ENCODE measurements around the gene MGAT4D.
"Not testable (repeated sequence)": the region's sequence is repeated elsewhere in the genome, so short reads cannot be mapped to it uniquely, and the experiment has no call there.

The MGAT4D gene

DNA sequence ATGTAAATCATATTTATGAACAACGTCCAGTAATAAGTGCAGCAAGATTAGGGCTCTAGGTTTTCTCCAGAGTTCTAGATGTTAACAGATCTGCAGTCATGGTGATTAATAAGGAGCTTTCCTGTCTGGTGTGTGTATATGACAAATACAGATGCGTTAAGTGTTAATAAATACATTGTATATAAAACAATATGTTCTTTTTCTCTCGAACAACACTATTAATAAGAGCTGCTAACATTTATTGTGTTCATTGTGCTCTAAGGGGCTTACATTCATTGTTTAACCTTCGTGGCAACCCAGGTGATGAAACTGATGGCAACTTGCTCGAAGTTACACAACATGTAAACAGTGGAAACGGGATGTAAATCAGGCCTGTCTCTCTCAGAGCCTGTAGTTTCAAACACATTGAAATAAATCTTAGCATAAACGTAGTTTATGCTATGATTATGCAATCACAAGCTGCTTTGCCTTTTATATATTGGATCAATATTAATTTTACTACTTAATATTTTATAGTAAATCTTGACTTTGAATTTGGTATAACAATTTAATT, 70.1 kb downstream of the MGAT4D start:
- TF ChIP-seq, protein P1, sequence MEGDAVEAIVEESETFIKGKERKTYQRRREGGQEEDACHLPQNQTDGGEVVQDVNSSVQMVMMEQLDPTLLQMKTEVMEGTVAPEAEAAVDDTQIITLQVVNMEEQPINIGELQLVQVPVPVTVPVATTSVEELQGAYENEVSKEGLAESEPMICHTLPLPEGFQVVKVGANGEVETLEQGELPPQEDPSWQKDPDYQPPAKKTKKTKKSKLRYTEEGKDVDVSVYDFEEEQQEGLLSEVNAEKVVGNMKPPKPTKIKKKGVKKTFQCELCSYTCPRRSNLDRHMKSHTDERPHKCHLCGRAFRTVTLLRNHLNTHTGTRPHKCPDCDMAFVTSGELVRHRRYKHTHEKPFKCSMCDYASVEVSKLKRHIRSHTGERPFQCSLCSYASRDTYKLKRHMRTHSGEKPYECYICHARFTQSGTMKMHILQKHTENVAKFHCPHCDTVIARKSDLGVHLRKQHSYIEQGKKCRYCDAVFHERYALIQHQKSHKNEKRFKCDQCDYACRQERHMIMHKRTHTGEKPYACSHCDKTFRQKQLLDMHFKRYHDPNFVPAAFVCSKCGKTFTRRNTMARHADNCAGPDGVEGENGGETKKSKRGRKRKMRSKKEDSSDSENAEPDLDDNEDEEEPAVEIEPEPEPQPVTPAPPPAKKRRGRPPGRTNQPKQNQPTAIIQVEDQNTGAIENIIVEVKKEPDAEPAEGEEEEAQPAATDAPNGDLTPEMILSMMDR (conservative IDR thresholded peaks at IDR 0.05): peak; percentile 33
- no peak for TF ChIP-seq ZFX (IDR thresholded peaks at IDR 0.05)
- peak overlapping the region; percentile 72 for H3K27ac ChIP-seq

DNA sequence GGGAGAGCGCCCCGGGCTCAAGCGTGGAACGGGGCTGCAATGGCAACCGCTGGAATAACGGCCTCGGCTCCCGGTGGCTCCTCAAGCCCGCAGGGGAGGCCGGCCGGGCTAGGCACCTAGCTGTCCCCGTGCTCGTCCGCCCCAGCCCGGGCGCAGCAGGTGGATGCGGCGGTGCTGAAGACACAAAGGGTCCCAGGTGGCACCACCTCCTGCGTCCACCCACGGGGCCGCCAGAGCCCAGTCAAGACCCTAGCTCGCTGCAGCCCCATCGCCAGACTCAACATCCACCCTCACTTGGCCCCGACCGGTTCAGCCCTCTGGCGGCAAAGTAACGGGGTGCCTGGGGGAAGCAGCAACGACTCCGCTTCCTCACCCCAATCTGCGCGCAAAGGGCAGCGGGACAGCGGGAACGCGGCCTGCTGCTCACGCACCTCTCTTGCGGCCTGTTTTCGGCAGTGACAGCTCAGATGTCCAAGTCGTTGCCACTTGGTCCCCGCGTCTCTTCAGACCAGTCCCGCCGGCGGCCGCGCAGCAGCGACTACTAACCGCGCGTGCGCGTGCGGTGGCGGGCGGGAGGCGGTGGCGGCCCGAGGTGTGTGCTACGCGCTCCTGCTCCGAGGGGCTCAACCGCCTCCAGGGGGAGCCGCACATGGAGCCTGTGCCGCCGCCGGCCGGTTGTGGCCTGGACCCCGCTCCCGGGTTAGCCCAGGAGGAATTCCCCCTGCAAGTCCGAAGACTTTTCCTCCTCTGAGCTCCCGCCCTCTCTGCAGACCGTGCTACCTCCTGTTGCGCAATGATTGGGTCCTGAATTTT, 70.8 kb downstream of the MGAT4D start, which contains the start of gene CLGN:
Gene CLGN (minus strand): TSS at position 543 of the 813 bp plus-strand sequence. CDS start 14,570 bp downstream, outside the sequence.
- H3K27ac ChIP-seq: peak within 1 kb of the TSS; percentile 72
- TF ChIP-seq, protein P1 (conservative IDR thresholded peaks at IDR 0.05): peak; percentile 59
- TF ChIP-seq ZFX (IDR thresholded peaks at IDR 0.05): peak; percentile 58; the same call in 1 of the 2 replicates

DNA sequence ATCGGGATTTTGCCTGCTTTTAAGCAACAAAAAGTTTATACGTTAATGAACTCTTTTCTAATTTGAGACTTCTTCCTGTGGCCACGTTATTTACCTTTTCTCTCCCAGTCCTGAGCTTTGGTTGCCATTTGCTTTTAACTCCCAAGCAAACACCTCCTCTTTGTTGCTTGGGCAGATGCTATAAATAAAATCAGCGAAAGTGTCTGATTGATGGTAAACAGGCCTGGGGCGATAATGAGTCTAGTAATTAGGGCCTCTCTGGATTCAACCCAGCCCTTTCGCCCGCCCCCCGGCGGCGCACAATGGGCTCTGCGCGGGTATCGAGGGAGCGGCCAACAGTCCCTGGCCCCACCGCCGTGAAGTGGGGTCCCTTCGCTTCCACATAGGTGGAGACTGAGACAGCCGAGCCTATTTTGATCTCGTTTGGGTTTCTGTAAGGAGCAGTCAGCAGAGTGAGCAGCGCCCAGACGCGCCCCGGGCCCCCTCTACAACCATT, 71.4 kb downstream of the MGAT4D start:
- H3K27ac ChIP-seq: peak overlapping the region; percentile 72
- TF ChIP-seq, protein P1 (conservative IDR thresholded peaks at IDR 0.05): no peak
- TF ChIP-seq ZFX (IDR thresholded peaks at IDR 0.05): no peak

DNA sequence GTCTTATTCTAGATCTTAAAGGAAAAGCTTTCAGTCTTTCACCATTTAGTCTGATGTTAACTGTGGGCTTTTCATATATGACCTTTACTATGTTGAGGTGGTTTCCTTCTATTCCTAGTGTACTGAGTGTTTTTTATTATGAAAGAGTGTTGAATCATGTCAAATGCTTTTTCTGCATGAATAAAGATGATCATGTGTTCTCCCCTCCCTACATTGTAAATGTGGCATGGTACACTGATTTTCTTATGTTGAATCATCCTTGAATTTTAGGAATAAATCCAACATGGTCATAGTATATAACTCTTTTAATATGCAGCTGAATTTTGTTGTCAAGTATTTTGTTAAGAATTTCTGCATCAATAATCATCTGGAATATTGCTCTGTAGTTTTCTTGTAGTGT, 75.0 kb downstream of the MGAT4D start:
- no peak for TF ChIP-seq ZFX (IDR thresholded peaks at IDR 0.05)
- TF ChIP-seq, protein P1 (conservative IDR thresholded peaks at IDR 0.05): no peak
- H3K27ac ChIP-seq: no peak overlapping the region

DNA sequence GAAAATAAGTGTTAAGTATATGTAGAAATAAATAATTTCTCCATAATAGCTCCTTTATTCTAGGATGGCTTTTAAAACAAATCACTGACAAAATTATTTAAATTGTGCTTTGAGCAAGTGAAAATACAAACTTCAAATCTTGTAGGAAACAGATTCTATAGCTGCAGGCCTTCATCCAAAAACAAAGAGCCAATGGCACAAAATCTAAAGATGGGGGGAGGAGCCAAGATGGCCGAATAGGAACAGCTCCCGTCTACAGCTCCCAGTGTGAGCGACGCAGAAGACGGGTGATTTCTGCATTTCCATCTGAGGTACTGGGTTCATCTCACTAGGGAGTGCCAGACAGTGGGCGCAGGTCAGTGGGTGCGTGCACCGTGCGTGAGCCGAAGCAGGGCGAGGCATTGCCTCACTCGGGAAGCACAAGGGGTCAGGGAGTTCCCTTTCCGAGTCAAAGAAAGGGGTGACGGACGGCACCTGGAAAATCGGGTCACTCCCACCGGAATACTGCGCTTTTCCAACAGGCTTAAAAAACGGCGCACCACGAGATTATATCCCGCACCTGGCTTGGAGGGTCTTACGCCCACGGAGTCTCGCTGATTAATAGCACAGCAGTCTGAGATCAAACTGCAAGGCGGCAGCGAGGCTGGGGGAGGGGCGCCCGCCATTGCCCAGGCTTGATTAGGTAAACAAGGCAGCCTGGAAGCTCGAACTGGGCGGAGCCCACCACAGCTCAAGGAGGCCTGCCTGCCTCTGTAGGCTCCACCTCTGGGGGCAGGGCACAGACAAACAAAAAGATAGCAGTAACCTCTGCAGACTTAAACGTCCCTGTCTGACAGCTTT, 84.7 kb downstream of the MGAT4D start:
- not testable (repeated sequence) for H3K27ac ChIP-seq

DNA sequence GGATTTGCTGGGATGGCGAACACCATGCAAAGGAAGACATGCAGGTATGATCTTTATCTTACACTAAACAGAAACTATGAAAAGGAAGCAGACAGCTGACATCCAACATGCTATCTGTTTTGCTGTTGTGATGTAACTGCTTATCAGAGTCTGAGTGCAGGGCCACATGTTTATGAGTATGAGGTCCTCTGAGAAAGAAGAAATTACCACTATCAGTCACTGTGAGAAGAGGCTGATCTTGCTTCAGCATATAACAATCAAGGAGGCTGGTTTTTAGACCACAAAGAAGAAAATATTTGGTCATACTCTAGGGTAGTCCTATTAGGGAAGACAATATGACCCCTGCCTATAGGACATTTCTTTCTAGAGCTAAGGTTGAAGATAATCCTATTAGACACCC, 89.1 kb downstream of the MGAT4D start:
- H3K27ac ChIP-seq: no peak overlapping the region
- TF ChIP-seq, protein P1 (conservative IDR thresholded peaks at IDR 0.05): no peak
- TF ChIP-seq ZFX (IDR thresholded peaks at IDR 0.05): no peak

DNA sequence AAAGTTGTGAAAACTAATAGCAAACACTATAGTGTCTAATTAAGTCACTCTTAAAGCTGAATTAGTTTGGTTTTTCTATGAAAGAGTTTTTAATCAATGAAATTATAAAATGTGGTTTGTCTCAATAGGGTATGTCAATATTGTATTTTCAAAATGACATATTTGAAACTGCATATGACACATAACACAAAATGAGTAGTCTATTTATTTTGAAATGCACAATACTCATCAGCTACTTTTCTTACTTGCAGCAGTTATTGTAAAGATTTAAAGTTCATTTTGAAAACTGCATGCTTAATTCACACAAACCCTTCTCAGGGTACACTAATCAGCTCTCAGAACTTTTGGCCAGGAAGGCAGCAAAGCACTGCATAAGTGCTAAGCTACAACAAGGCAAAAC, 91.8 kb downstream of the MGAT4D start:
- no peak overlapping the region for H3K27ac ChIP-seq
- TF ChIP-seq, protein P1 (conservative IDR thresholded peaks at IDR 0.05): no peak
- no peak for TF ChIP-seq ZFX (IDR thresholded peaks at IDR 0.05)
